H1 (cell line): Measurements from ENCODE around the gene LRCH3. TPM values are rescaled to one million over a fixed set of nuclear protein-coding genes. Genes with fewer than 3 reads are reported as not detected.

Experiments
- CTCF ChIA-PET: fragments of 300-600 bp; sonication (Branson Sonifier 250); formaldehyde crosslinking; loops from one replicate; lab custom pipeline; 2021; ENCODE audit not compliant: partially characterized antibody; lab: Charles Lee
- POLR2A ChIA-PET: fragments of 300-600 bp; sonication (Branson Sonifier 250); formaldehyde crosslinking; loops from one replicate; lab custom pipeline; 2021; ENCODE audit warnings: inconsistent platforms; ENCODE audit not compliant: partially characterized antibody; lab: Charles Lee
- DNase-seq, 2 experiments: peaks; one replicate each; pipeline versions ENCODE4 v3.0.0 to v3.0.0-alpha.2; 2010 to 2022; ENCODE audit warnings: low spot score in 2 of 2, low read depth in 1 of 2, mixed read lengths in 1 of 2
- FAIRE-seq: peaks from 2 replicates; lab custom pipeline; 2011; peaks lifted over from hg19 to GRCh38; lab: Jason Lieb, UNC
- H2AFZ ChIP-seq: 2 replicates; pipeline ENCODE4 v1.8.1; 2012; ENCODE audit warnings: low read length, inconsistent platforms
- H2AK5ac ChIP-seq: 2 replicates; pipeline ENCODE4 v1.6.1; 2013; ENCODE audit warnings: low read depth, low read length
- H2BK120ac ChIP-seq: replicated peaks from 2 replicates; pipeline ENCODE3; 2013; ENCODE audit warnings: low read depth, low read length, inconsistent platforms
- H2BK12ac ChIP-seq: 2 replicates; pipeline ENCODE4 v1.6.1; 2013; ENCODE audit warnings: low read depth, low read length
- H2BK15ac ChIP-seq: 2 replicates; pipeline ENCODE4 v1.6.1; 2013; ENCODE audit warnings: low read length
- H2BK20ac ChIP-seq: 2 replicates; pipeline ENCODE4 v1.6.1; 2013; ENCODE audit warnings: low read length
- H2BK5ac ChIP-seq: 2 replicates; pipeline ENCODE4 v1.6.1; 2013; ENCODE audit warnings: low read depth, low read length
- H3K14ac ChIP-seq: 2 replicates; pipeline ENCODE4 v1.6.1; 2013; ENCODE audit warnings: inconsistent platforms; ENCODE audit not compliant: insufficient read length
- H3K18ac ChIP-seq: 2 replicates; pipeline ENCODE4 v1.6.1; 2013; ENCODE audit warnings: low read length; ENCODE audit errors: extremely low read depth
- H3K23ac ChIP-seq: 2 replicates; pipeline ENCODE4 v1.6.1; 2013; ENCODE audit warnings: inconsistent platforms; ENCODE audit not compliant: insufficient read length
- H3K23me2 ChIP-seq: 2 replicates; pipeline ENCODE4 v1.6.1; 2013; ENCODE audit warnings: low read depth, low read length
- H3K27ac ChIP-seq: 2 replicates; pipeline ENCODE4 v1.6.1; 2011; ENCODE audit warnings: low read depth, low read length, inconsistent platforms
- H3K27me3 ChIP-seq, 4 experiments: replicated peaks in 1 of 4; 1 replicate in 1 of 4; 2 replicates in 3 of 4; pipeline versions ENCODE4 v1.6.1 to v1.8.1; 2011 to 2013; ENCODE audit warnings: low read length in 3 of 4, mild to moderate bottlenecking in 3 of 4, inconsistent platforms in 2 of 4, mixed read lengths in 2 of 4, moderate library complexity in 1 of 4; ENCODE audit not compliant: control insufficient read depth in 3 of 4, insufficient read depth in 3 of 4; ENCODE audit errors: extremely low read depth in 1 of 4
- H3K36me3 ChIP-seq, 4 experiments: 2 replicates each; pipeline versions ENCODE4 v1.6.1 to v1.8.1; 2011 to 2013; ENCODE audit warnings: mild to moderate bottlenecking in 4 of 4, low read length in 3 of 4, moderate library complexity in 2 of 4, control low read depth in 1 of 4, inconsistent platforms in 1 of 4; ENCODE audit not compliant: insufficient read depth in 4 of 4, control insufficient read depth in 2 of 4
- H3K4ac ChIP-seq: replicated peaks from 2 replicates; pipeline ENCODE3; 2013; ENCODE audit warnings: low read length, low read depth, mixed read lengths, inconsistent platforms; ENCODE audit not compliant: insufficient read length
- H3K4me1 ChIP-seq, 4 experiments: replicated peaks in 1 of 4; 1 replicate in 1 of 4; 2 replicates in 3 of 4; pipeline versions ENCODE4 v1.6.1 to v1.8.1; 2011 to 2013; ENCODE audit warnings: low read length in 3 of 4, inconsistent platforms in 2 of 4, mixed read lengths in 1 of 4; ENCODE audit not compliant: insufficient read depth in 4 of 4, control insufficient read depth in 3 of 4
- H3K4me2 ChIP-seq, 2 experiments: 2 replicates each; pipeline versions ENCODE4 v1.6.1 to v1.8.1; 2011 to 2013; ENCODE audit warnings: low read depth in 2 of 2, low read length in 2 of 2, control low read depth in 1 of 2, inconsistent platforms in 1 of 2, mild to moderate bottlenecking in 1 of 2; ENCODE audit not compliant: insufficient read depth in 1 of 2
- H3K4me3 ChIP-seq, 4 experiments: fragments of 200-600, 300-600 bp in 1 of 4; sonication (generic), shearing (Covaris generic), sonication (Bioruptor Twin) in 1 of 4; 2 replicates each; pipeline versions ENCODE4 v1.5.1 to v1.8.1; 2011 to 2016; ENCODE audit warnings: low read length in 4 of 4, low read depth in 3 of 4, control low read depth in 2 of 4, inconsistent platforms in 2 of 4, mild to moderate bottlenecking in 2 of 4, mixed read lengths in 1 of 4, moderate library complexity in 1 of 4; ENCODE audit not compliant: insufficient read depth in 2 of 4; ENCODE audit errors: extremely low read depth in 1 of 4
- H3K56ac ChIP-seq: replicated peaks from 2 replicates; pipeline ENCODE3; 2013; ENCODE audit warnings: low read depth, mild to moderate bottlenecking, mixed read lengths, low read length, inconsistent platforms; ENCODE audit not compliant: insufficient read length
- H3K79me1 ChIP-seq: 2 replicates; pipeline ENCODE4 v1.6.1; 2013; ENCODE audit warnings: low read depth, low read length, control low read depth
- H3K79me2 ChIP-seq, 2 experiments: 2 replicates each; pipeline versions ENCODE4 v1.6.1 to v1.8.1; 2012 to 2013; ENCODE audit warnings: low read length in 2 of 2, mild to moderate bottlenecking in 2 of 2, inconsistent platforms in 1 of 2; ENCODE audit not compliant: insufficient read depth in 2 of 2, control insufficient read depth in 1 of 2
- H3K9ac ChIP-seq, 4 experiments: replicated peaks in 1 of 4; 1 replicate in 1 of 4; 2 replicates in 3 of 4; pipeline versions ENCODE4 v1.6.1 to v1.8.1; 2011 to 2013; ENCODE audit warnings: low read depth in 3 of 4, low read length in 3 of 4, control low read depth in 2 of 4, mild to moderate bottlenecking in 2 of 4, moderate library complexity in 2 of 4, inconsistent platforms in 1 of 4; ENCODE audit errors: extremely low read depth in 1 of 4
- H3K9me3 ChIP-seq, 2 experiments: 2 replicates each; pipeline versions ENCODE4 v1.6.1 to v1.8.1; 2012 to 2013; ENCODE audit warnings: mild to moderate bottlenecking in 2 of 2, moderate library complexity in 2 of 2, control low read depth in 1 of 2, inconsistent platforms in 1 of 2, low read depth in 1 of 2, low read length in 1 of 2, mixed read lengths in 1 of 2; ENCODE audit not compliant: insufficient read depth in 2 of 2
- H4K20me1 ChIP-seq, 2 experiments: replicated peaks in 1 of 2; 2 replicates each; pipeline versions ENCODE3 to v1.8.1; 2011 to 2013; ENCODE audit warnings: inconsistent platforms in 2 of 2, low read length in 2 of 2, mild to moderate bottlenecking in 1 of 2; ENCODE audit not compliant: insufficient read depth in 2 of 2, control insufficient read depth in 1 of 2
- H4K5ac ChIP-seq: 2 replicates; pipeline ENCODE4 v1.6.1; 2013; ENCODE audit warnings: low read length, low read depth, mixed read lengths, inconsistent platforms; ENCODE audit not compliant: insufficient read length
- H4K8ac ChIP-seq: 2 replicates; pipeline ENCODE4 v1.8.0; 2013; ENCODE audit warnings: mild to moderate bottlenecking, moderate library complexity, low read length, inconsistent platforms; ENCODE audit not compliant: insufficient read depth; ENCODE audit errors: extremely low read depth
- H4K91ac ChIP-seq: replicated peaks from 2 replicates; pipeline ENCODE3; 2013; ENCODE audit warnings: low read length, mixed read lengths, inconsistent platforms; ENCODE audit not compliant: insufficient read length
- JUND ChIP-seq: IDR thresholded peaks from 2 replicates; pipeline ENCODE4 v1.6.1; 2011; ENCODE audit warnings: mild to moderate bottlenecking, improper control_type of control experiment, low read length
- WGBS, 2 experiments: shearing (Covaris generic) in 1 of 2; methylation state at CpG; one replicate each; pipeline versions ENCODE4 v1.1.6 to v1.1.7; 2013 to 2015; ENCODE audit warnings: low lambda C conversion rate in 2 of 2, mixed read lengths in 2 of 2, inconsistent platforms in 1 of 2, low coverage in 1 of 2, missing lambda C conversion rate in 1 of 2; ENCODE audit not compliant: insufficient replicate concordance in 2 of 2, insufficient coverage in 1 of 2, insufficient read length in 1 of 2; ENCODE audit errors: extremely low coverage in 1 of 2, missing lambda C conversion rate in 1 of 2; 5-methylcytosine and 5-hydroxymethylcytosine counted together
- polyA plus RNA-seq, 7 experiments: library from polyadenylated mRNA; depleted of rRNA in 3 of 7; stranded (reverse) in 5 of 7; unstranded in 2 of 7; fragments of >200 nt in 5 of 7; fragments of 200-250 nt in 2 of 7; gene quantifications; 1 replicate in 5 of 7; 2 replicates in 1 of 7; 4 replicates in 1 of 7; pipeline versions ENCODE4 v1.2.1 to v1.2.3, GENCODE V29; 2011 to 2013; ENCODE audit warnings: missing spikeins in 2 of 7, mixed read lengths in 2 of 7
- total RNA-seq: library from RNA; stranded (reverse); fragmentation: NEBNext Ultra II Directional; extraction: Animal tissue kit (Norgen Biotek cat#: 25700); gene quantifications from 2 replicates; pipeline ENCODE4 v1.2.1, GENCODE V29; 2021

Gene LRCH3
- total and polyA plus RNA-seq, 2 of the 8 experiments (the other 6 are each of a cell fraction or from before 2014, with no cell fraction given) = 58.4 to 66.0 TPM

DNA sequence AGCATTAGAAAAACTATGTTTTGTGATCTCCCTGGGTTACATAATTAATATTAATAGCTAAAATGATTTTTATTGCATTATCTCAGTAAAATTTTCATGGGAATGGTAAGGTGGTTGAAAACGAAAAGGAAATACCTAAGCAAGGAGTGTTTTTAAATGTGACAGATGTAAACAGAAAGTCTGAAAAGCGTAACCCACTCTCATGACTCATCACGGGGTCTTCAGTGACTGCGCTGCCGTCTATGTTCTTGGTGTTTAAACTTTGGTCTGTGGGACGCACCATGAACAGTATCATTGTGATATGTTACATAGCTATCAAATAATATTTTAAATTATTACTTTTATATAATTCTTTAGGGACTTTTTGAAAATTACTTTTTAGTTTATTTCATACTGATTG, 19.8 kb downstream of the LRCH3 start:
- CTCF ChIA-PET = no interaction called here
- TF ChIP-seq JUND = no peak
- Histone ChIP-seq H3K56ac (no peak overlapping the region), H3K23me2 (no peaks in the 10 kb centered on the region), H3K23ac (no peak overlapping the region), H3K27me3 (no peaks in the 10 kb centered on the region), H3K9ac (no peak overlapping the region), H3K4me2 (no peak overlapping the region), H3K18ac (no peak overlapping the region), H4K20me1 (peaks cover 0 to 3% of the 10 kb centered on the region in 2 experiments), H3K4me3 (no peak overlapping the region), H3K4ac (no peak overlapping the region), H4K5ac (no peak overlapping the region), H3K79me2 (peaks cover 0 to 83% of the 10 kb centered on the region in 2 experiments; a peak in 2 of 4 replicates), H2BK5ac (no peak overlapping the region), H2BK120ac (no peak overlapping the region), H3K4me1 (peaks cover 0 to 3% (median 0%) of the 10 kb centered on the region in 4 experiments; a peak in 4 of 7 replicates), H3K14ac (no peak overlapping the region), H3K27ac (no peak overlapping the region), H2BK15ac (no peak overlapping the region), H2AFZ (no peak overlapping the region), H3K79me1 (peaks cover 3% of the 10 kb centered on the region), H4K91ac (no peak overlapping the region), H2AK5ac (no peak overlapping the region), H2BK20ac (no peak overlapping the region), H2BK12ac (no peak overlapping the region), H3K36me3 (no peaks in the 10 kb centered on the region; a peak in 1 of 8 replicates), H4K8ac (no peak overlapping the region), H3K9me3 (no peaks in the 10 kb centered on the region)
- DNase-seq (no peak), FAIRE-seq (no peak)
- POLR2A ChIA-PET = no interaction called here
- 91% methylated on average over 6 of the region's 6 CpGs; no CpG with 5 or more reads in 1 of the 2 experiments for WGBS, 2 experiments
